ENCODE data around the gene DBNL.

GRCh38 chr7:44067064-44067951 lies 22.8 kb downstream of the DBNL start:
- TF ChIP-seq CTCF (IDR thresholded peaks at IDR 0.05) (no peak), POLR2A (IDR thresholded peaks at IDR 0.05) (no peak)
